ENCODE measurements around the gene GFY.

The GFY gene

DNA sequence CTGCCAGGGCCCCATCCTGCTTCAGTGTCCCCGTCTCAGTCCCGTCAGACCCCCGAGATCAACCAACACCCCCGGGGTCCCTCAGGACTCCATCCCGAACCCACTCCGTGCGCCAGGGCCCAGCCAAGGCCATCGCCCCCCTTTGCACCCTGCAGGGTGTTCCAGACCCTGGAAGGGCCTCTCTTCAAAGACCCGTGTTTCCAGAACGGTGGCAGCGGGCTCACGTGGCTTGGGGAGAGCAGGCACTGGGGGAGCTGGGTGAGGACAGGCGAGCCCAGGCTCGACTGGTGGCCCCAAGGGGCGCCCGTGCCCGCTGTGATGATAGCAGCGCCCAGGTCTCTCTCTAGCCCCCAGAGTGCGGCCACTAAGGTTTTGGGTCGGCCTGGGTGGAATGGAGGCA lies 35.8 kb upstream of the GFY start:
- Histone ChIP-seq H2AFZ (ENCODE audit: low read length) (no peak overlapping the region), H3K27ac (ENCODE audit: low read length) (no peak overlapping the region), H4K20me1 (ENCODE audit: insufficient read depth, low read length) (no peaks in the 10 kb centered on the region), H3K9ac (ENCODE audit: low read length) (no peak overlapping the region), H3K36me3 (replicated peaks; ENCODE audit: insufficient read depth, low read length) (no peaks in the 10 kb centered on the region), H3K9me2 (replicated peaks; ENCODE audit: insufficient read depth, low read length) (no peaks in the 10 kb centered on the region), H3K4me1 (ENCODE audit: low read length) (no peaks in the 10 kb centered on the region), H3K27me3 (replicated peaks; ENCODE audit: insufficient read depth, low read length) (peaks cover 52% of the 10 kb centered on the region), H3K79me2 (ENCODE audit: low read length) (no peaks in the 10 kb centered on the region), H3K4me2 (ENCODE audit: low read depth, low read length) (no peak overlapping the region), H3K4me3 (ENCODE audit: low read length) (no peak overlapping the region), H3K9me3 (replicated peaks; ENCODE audit: insufficient read depth, low read length) (no peaks in the 10 kb centered on the region), H3F3A (ENCODE audit: insufficient read depth, low read length) (peaks cover 7% of the 10 kb centered on the region)
- no peak for DNase-seq
- TF ChIP-seq EZH2phosphoT487 (IDR thresholded peaks at IDR 0.05; ENCODE audit: low read length) (no peak), EZH2 (optimal IDR thresholded peaks at IDR 0.05; ENCODE audit: low read depth, low read length) (no peak)
- TF ChIP-seq, protein P1, sequence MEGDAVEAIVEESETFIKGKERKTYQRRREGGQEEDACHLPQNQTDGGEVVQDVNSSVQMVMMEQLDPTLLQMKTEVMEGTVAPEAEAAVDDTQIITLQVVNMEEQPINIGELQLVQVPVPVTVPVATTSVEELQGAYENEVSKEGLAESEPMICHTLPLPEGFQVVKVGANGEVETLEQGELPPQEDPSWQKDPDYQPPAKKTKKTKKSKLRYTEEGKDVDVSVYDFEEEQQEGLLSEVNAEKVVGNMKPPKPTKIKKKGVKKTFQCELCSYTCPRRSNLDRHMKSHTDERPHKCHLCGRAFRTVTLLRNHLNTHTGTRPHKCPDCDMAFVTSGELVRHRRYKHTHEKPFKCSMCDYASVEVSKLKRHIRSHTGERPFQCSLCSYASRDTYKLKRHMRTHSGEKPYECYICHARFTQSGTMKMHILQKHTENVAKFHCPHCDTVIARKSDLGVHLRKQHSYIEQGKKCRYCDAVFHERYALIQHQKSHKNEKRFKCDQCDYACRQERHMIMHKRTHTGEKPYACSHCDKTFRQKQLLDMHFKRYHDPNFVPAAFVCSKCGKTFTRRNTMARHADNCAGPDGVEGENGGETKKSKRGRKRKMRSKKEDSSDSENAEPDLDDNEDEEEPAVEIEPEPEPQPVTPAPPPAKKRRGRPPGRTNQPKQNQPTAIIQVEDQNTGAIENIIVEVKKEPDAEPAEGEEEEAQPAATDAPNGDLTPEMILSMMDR (IDR thresholded peaks at IDR 0.05; ENCODE audit: low read length) = no peak

GRCh38 chr19:49390131-49390928 lies 34.9 kb upstream of the GFY start:
- Histone ChIP-seq H2AFZ (ENCODE audit: low read length) (no peak overlapping the region), H3K9me3 (replicated peaks; ENCODE audit: insufficient read depth, low read length) (no peaks in the 10 kb centered on the region), H3K4me1 (ENCODE audit: low read length) (no peaks in the 10 kb centered on the region), H4K20me1 (ENCODE audit: insufficient read depth, low read length) (no peaks in the 10 kb centered on the region), H3K27ac (ENCODE audit: low read length) (no peak overlapping the region), H3K4me2 (ENCODE audit: low read depth, low read length) (no peak overlapping the region), H3K4me3 (ENCODE audit: low read length) (no peak overlapping the region), H3K36me3 (replicated peaks; ENCODE audit: insufficient read depth, low read length) (no peaks in the 10 kb centered on the region), H3K9ac (ENCODE audit: low read length) (no peak overlapping the region), H3K79me2 (ENCODE audit: low read length) (no peaks in the 10 kb centered on the region), H3K27me3 (replicated peaks; ENCODE audit: insufficient read depth, low read length) (peaks cover 59% of the 10 kb centered on the region), H3K9me2 (replicated peaks; ENCODE audit: insufficient read depth, low read length) (no peaks in the 10 kb centered on the region), H3F3A (ENCODE audit: insufficient read depth, low read length) (peaks cover 7% of the 10 kb centered on the region)
- DNase-seq = no peak
- TF ChIP-seq, protein P1 (IDR thresholded peaks at IDR 0.05; ENCODE audit: low read length) = no peak
- no peak for TF ChIP-seq EZH2phosphoT487 (IDR thresholded peaks at IDR 0.05; ENCODE audit: low read length)
- TF ChIP-seq EZH2 (optimal IDR thresholded peaks at IDR 0.05; ENCODE audit: low read depth, low read length) = no peak

GRCh38 chr19:49390929-49391359 lies 34.2 kb upstream of the GFY start:
- no peak overlapping the region for H3K4me2 ChIP-seq (ENCODE audit: low read depth, low read length)
- peaks cover 7% of the 10 kb centered on the region for H3F3A ChIP-seq (ENCODE audit: insufficient read depth, low read length)
- no peak for DNase-seq
- no peaks in the 10 kb centered on the region for H4K20me1 ChIP-seq (ENCODE audit: insufficient read depth, low read length)
- no peaks in the 10 kb centered on the region for H3K4me1 ChIP-seq (ENCODE audit: low read length)
- H2AFZ ChIP-seq (ENCODE audit: low read length) = no peak overlapping the region
- no peak overlapping the region for H3K9ac ChIP-seq (ENCODE audit: low read length)
- H3K79me2 ChIP-seq (ENCODE audit: low read length) = no peaks in the 10 kb centered on the region
- TF ChIP-seq, protein P1 (IDR thresholded peaks at IDR 0.05; ENCODE audit: low read length) = no peak
- TF ChIP-seq EZH2phosphoT487 (IDR thresholded peaks at IDR 0.05; ENCODE audit: low read length) (no peak), EZH2 (optimal IDR thresholded peaks at IDR 0.05; ENCODE audit: low read depth, low read length) (no peak)
- H3K27me3 ChIP-seq (replicated peaks; ENCODE audit: insufficient read depth, low read length) = peaks cover 64% of the 10 kb centered on the region
- H3K27ac ChIP-seq (ENCODE audit: low read length) = no peak overlapping the region
- no peaks in the 10 kb centered on the region for H3K9me3 ChIP-seq (replicated peaks; ENCODE audit: insufficient read depth, low read length)
- H3K9me2 ChIP-seq (replicated peaks; ENCODE audit: insufficient read depth, low read length) = no peaks in the 10 kb centered on the region
- H3K36me3 ChIP-seq (replicated peaks; ENCODE audit: insufficient read depth, low read length) = no peaks in the 10 kb centered on the region
- no peak overlapping the region for H3K4me3 ChIP-seq (ENCODE audit: low read length)
